HEK293 (cell line): ENCODE data around the gene KCNJ16.

ENCODE experiments used
- CTCF ChIA-PET: fragments of 350-600 bp; formaldehyde crosslinking; extraction: SDS; loops from one replicate; lab custom pipeline; 2021; ENCODE audit warnings: antibody characterized with exemption; lab: Yijun Ruan, JAX
- POLR2A ChIA-PET: fragments of 300-600 bp; formaldehyde crosslinking; extraction: SDS; loops from one replicate; lab custom pipeline; 2020; ENCODE audit warnings: antibody characterized with exemption, inconsistent platforms; lab: Yijun Ruan, JAX
- H3K27ac ChIP-seq: fragments of 200-500 bp; sonication (Bioruptor generic); 2 replicates; pipeline ENCODE4 v1.5.1; 2014; ENCODE audit warnings: low read depth, low read length, control low read depth, inconsistent platforms; ENCODE audit errors: extremely low read depth
- H3K36me3 ChIP-seq, 2 experiments: fragments of 200-500 bp in 1 of 2; sonication (Bioruptor generic) in 1 of 2; 1 replicate in 1 of 2; 2 replicates in 1 of 2; pipeline ENCODE4 v1.5.1; 2014 to 2017; ENCODE audit warnings: inconsistent platforms in 2 of 2, low read length in 2 of 2; ENCODE audit not compliant: control insufficient read depth in 2 of 2, insufficient read depth in 1 of 2
- H3K4me1 ChIP-seq: fragments of 200-500 bp; sonication (Bioruptor generic); 2 replicates; pipeline ENCODE4 v1.5.1; 2014; ENCODE audit warnings: mild to moderate bottlenecking, low read length, inconsistent platforms; ENCODE audit not compliant: control insufficient read depth, insufficient read depth
- H3K4me3 ChIP-seq: 2 replicates; pipeline ENCODE4 v1.5.1; 2011; ENCODE audit warnings: low read depth, mild to moderate bottlenecking, control low read depth, low read length, moderate library complexity
- H3K9me3 ChIP-seq: fragments of 200-500 bp; sonication (Bioruptor generic); 2 replicates; pipeline ENCODE4 v1.5.1; 2014; ENCODE audit warnings: low read depth, low read length, inconsistent platforms; ENCODE audit not compliant: control insufficient read depth, insufficient read depth
- FEZF1 ChIP-seq: fragments of 450-650 bp; formaldehyde crosslinking; IDR thresholded peaks from 2 replicates; pipeline ENCODE4 v1.5.1; 2016; ENCODE audit warnings: missing biosample characterization, missing genetic modification characterization
- GLIS1 ChIP-seq: fragments of 450-650 bp; formaldehyde crosslinking; IDR thresholded peaks from 2 replicates; pipeline ENCODE4 v1.5.1; 2016; ENCODE audit warnings: missing biosample characterization, missing genetic modification characterization
- KLF1 ChIP-seq: fragments of 450-650 bp; formaldehyde crosslinking; IDR thresholded peaks from 2 replicates; pipeline ENCODE4 v1.5.1; 2016; ENCODE audit warnings: missing biosample characterization, missing genetic modification characterization
- SP7 ChIP-seq: fragments of 450-650 bp; formaldehyde crosslinking; IDR thresholded peaks from 2 replicates; pipeline ENCODE4 v1.5.1; 2016; ENCODE audit warnings: missing biosample characterization, missing genetic modification characterization
- ZBTB17 ChIP-seq: fragments of 450-650 bp; formaldehyde crosslinking; IDR thresholded peaks from 2 replicates; pipeline ENCODE4 v1.5.1; 2016; ENCODE audit warnings: missing biosample characterization, missing genetic modification characterization
- ZBTB20 ChIP-seq: fragments of 450-650 bp; formaldehyde crosslinking; IDR thresholded peaks from 2 replicates; pipeline ENCODE4 v1.5.1; 2016; ENCODE audit warnings: missing biosample characterization, missing genetic modification characterization
- ZNF121 ChIP-seq: fragments of 450-650 bp; formaldehyde crosslinking; IDR thresholded peaks from 2 replicates; pipeline ENCODE4 v1.5.1; 2016; ENCODE audit warnings: missing biosample characterization, missing genetic modification characterization
- ZNF169 ChIP-seq: fragments of 450-650 bp; formaldehyde crosslinking; IDR thresholded peaks from 2 replicates; pipeline ENCODE4 v1.5.1; 2016; ENCODE audit warnings: missing biosample characterization, missing genetic modification characterization
- ZNF23 ChIP-seq: fragments of 450-650 bp; formaldehyde crosslinking; IDR thresholded peaks from 2 replicates; pipeline ENCODE4 v1.5.1; 2016; ENCODE audit warnings: missing biosample characterization, missing genetic modification characterization, borderline replicate concordance
- ZNF366 ChIP-seq: fragments of 450-650 bp; formaldehyde crosslinking; conservative IDR thresholded peaks from 2 replicates; pipeline ENCODE4 v1.5.1; 2016; ENCODE audit warnings: missing biosample characterization, missing genetic modification characterization
- ZNF391 ChIP-seq: fragments of 450-650 bp; formaldehyde crosslinking; IDR thresholded peaks from 2 replicates; pipeline ENCODE4 v1.5.1; 2016; ENCODE audit warnings: low read depth, missing biosample characterization, missing genetic modification characterization, borderline replicate concordance
- ZNF48 ChIP-seq: fragments of 450-650 bp; formaldehyde crosslinking; IDR thresholded peaks from 2 replicates; pipeline ENCODE4 v1.5.1; 2016; ENCODE audit warnings: missing biosample characterization, missing genetic modification characterization
- ZNF510 ChIP-seq: fragments of 450-650 bp; formaldehyde crosslinking; IDR thresholded peaks from 2 replicates; pipeline ENCODE4 v1.5.1; 2018; ENCODE audit warnings: mild to moderate bottlenecking, missing genetic modification characterization, missing biosample characterization; ENCODE audit not compliant: insufficient replicate concordance
- ZNF560 ChIP-seq: fragments of 450-650 bp; formaldehyde crosslinking; IDR thresholded peaks from 2 replicates; pipeline ENCODE4 v1.5.1; 2017; ENCODE audit warnings: missing biosample characterization, missing genetic modification characterization, borderline replicate concordance
- ZNF76 ChIP-seq: fragments of 450-650 bp; formaldehyde crosslinking; IDR thresholded peaks from 2 replicates; pipeline ENCODE4; 2016; ENCODE audit warnings: low read depth, missing biosample characterization, missing genetic modification characterization, borderline replicate concordance
- ZNF791 ChIP-seq: fragments of 450-650 bp; formaldehyde crosslinking; IDR thresholded peaks from 2 replicates; pipeline ENCODE4 v1.5.1; 2016; ENCODE audit warnings: missing biosample characterization, missing genetic modification characterization
- ZNF792 ChIP-seq: fragments of 450-650 bp; formaldehyde crosslinking; IDR thresholded peaks from 2 replicates; pipeline ENCODE4 v1.5.1; 2016; ENCODE audit warnings: missing biosample characterization, missing genetic modification characterization
- ZNF830 ChIP-seq: fragments of 450-650 bp; IDR thresholded peaks from 2 replicates; pipeline ENCODE4 v1.5.0; 2018; ENCODE audit warnings: missing biosample characterization, missing genetic modification characterization, low read depth, mild to moderate bottlenecking, moderate library complexity
- TF ChIP-seq, protein P1 (sequence below): fragments of 450-650 bp; formaldehyde crosslinking; IDR thresholded peaks from 2 replicates; pipeline ENCODE4 v1.5.1; 2017; ENCODE audit warnings: missing biosample characterization, missing genetic modification characterization
- TF ChIP-seq, protein P2 (sequence below): fragments of 450-650 bp; formaldehyde crosslinking; IDR thresholded peaks from 2 replicates; pipeline ENCODE4 v1.5.1; 2016; ENCODE audit warnings: missing biosample characterization, missing genetic modification characterization
- TF ChIP-seq, protein P3 (sequence below): fragments of 450-650 bp; formaldehyde crosslinking; IDR thresholded peaks from 2 replicates; pipeline ENCODE4; 2016; ENCODE audit warnings: missing biosample characterization, missing genetic modification characterization
- TF ChIP-seq, protein P4 (sequence below): fragments of 450-650 bp; formaldehyde crosslinking; IDR thresholded peaks from 2 replicates; pipeline ENCODE4 v1.5.1; 2016; ENCODE audit warnings: missing biosample characterization, missing genetic modification characterization

KCNJ16 gene

DNA sequence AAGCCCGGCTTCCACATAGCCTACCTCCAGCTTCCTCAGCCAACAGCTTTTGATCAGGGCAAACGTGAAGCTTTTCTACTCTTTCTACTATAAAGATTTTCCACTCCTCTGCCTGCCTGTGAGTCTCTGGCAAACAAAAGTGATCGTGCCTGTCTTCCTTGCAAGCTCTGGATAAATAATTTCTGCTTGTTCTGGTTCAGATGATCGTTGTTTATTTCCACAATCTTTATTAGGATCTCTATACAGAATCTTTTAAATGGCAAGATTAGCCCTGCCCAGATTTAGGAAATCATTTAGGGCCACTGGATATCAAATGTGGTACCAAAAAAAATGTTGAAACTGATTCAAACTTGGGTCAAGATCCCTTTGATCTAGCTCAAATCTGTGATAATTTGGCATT lies 20.4 kb downstream of the KCNJ16 start:
- 0 out of 2 replicates have a peak, but pooled peaks cover 6% of the 10 kb centered on the region for H3K4me1 ChIP-seq
- H3K36me3 ChIP-seq, result no peaks in the 10 kb centered on the region
- TF ChIP-seq SP7 (tag by site-specific recombination) (no peak), ZNF510 (no peak)
- TF ChIP-seq, protein P1, sequence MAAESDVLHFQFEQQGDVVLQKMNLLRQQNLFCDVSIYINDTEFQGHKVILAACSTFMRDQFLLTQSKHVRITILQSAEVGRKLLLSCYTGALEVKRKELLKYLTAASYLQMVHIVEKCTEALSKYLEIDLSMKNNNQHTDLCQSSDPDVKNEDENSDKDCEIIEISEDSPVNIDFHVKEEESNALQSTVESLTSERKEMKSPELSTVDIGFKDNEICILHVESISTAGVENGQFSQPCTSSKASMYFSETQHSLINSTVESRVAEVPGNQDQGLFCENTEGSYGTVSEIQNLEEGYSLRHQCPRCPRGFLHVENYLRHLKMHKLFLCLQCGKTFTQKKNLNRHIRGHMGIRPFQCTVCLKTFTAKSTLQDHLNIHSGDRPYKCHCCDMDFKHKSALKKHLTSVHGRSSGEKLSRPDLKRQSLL (tag by site-specific recombination), result no peak
- ChIA-PET CTCF (interaction anchor here (0.6 to 0.7 kb wide), 2 partner anchors 8 to 526 kb away, joined by 3 read pairs; no protein-coding TSS in a partner anchor), POLR2A (interaction anchor here (0.6 kb wide), 1 partner anchor 53 kb away, joined by 4 read pairs; no protein-coding TSS in a partner anchor)
- H3K4me3 ChIP-seq, result no peak overlapping the region
- H3K27ac ChIP-seq, result no peak overlapping the region
- H3K9me3 ChIP-seq, result no peaks in the 10 kb centered on the region

DNA sequence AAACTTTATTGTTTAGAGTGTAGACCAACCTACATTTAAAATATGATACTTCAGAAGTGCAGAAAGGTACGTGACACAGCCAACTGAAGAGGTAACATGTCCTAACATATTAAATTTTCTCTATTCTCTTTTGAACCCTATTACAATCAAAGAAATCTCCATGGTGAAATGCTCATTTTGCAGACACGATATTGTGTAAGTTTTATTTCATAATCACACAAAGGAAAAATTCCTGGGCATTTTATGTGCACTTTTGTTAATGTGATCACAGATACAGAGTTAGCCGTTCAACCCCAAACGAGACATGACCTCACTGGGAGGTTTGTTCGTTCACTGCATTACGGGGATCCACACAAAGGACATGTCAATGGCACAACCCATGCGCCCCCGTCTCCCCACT lies 21.8 kb downstream of the KCNJ16 start:
- H3K9me3 ChIP-seq, result no peaks in the 10 kb centered on the region
- no peak overlapping the region for H3K27ac ChIP-seq
- ChIA-PET CTCF (interaction anchor here (1.0 kb wide), 1 partner anchor 71 kb away, joined by 4 read pairs; no protein-coding TSS in a partner anchor), POLR2A (no interaction called here)
- H3K4me3 ChIP-seq, result no peak overlapping the region
- TF ChIP-seq ZNF23 (tag by site-specific recombination), result no peak
- TF ChIP-seq ZNF366 (tag by site-specific recombination), result no peak
- TF ChIP-seq, protein P2, sequence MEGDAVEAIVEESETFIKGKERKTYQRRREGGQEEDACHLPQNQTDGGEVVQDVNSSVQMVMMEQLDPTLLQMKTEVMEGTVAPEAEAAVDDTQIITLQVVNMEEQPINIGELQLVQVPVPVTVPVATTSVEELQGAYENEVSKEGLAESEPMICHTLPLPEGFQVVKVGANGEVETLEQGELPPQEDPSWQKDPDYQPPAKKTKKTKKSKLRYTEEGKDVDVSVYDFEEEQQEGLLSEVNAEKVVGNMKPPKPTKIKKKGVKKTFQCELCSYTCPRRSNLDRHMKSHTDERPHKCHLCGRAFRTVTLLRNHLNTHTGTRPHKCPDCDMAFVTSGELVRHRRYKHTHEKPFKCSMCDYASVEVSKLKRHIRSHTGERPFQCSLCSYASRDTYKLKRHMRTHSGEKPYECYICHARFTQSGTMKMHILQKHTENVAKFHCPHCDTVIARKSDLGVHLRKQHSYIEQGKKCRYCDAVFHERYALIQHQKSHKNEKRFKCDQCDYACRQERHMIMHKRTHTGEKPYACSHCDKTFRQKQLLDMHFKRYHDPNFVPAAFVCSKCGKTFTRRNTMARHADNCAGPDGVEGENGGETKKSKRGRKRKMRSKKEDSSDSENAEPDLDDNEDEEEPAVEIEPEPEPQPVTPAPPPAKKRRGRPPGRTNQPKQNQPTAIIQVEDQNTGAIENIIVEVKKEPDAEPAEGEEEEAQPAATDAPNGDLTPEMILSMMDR (tag by site-specific recombination), result no peak
- no peak for TF ChIP-seq ZNF830 (tag by site-specific recombination)
- no peak for TF ChIP-seq ZNF48 (tag by site-specific recombination)
- TF ChIP-seq FEZF1 (tag by site-specific recombination), result no peak
- TF ChIP-seq ZBTB17 (tag by site-specific recombination), result no peak
- TF ChIP-seq, protein P3, sequence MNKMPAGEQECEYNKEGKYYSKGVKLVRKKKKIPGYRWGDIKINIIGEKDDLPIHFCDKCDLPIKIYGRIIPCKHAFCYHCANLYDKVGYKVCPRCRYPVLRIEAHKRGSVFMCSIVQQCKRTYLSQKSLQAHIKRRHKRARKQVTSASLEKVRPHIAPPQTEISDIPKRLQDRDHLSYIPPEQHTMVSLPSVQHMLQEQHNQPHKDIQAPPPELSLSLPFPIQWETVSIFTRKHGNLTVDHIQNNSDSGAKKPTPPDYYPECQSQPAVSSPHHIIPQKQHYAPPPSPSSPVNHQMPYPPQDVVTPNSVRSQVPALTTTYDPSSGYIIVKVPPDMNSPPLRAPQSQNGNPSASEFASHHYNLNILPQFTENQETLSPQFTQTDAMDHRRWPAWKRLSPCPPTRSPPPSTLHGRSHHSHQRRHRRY (tag by site-specific recombination), result no peak
- no peak for TF ChIP-seq ZNF76 (tag by site-specific recombination)
- no peak for TF ChIP-seq ZNF169 (tag by site-specific recombination)
- no peak for TF ChIP-seq ZNF391 (tag by site-specific recombination)
- no peak for TF ChIP-seq ZNF792 (tag by site-specific recombination)
- TF ChIP-seq, protein P4, sequence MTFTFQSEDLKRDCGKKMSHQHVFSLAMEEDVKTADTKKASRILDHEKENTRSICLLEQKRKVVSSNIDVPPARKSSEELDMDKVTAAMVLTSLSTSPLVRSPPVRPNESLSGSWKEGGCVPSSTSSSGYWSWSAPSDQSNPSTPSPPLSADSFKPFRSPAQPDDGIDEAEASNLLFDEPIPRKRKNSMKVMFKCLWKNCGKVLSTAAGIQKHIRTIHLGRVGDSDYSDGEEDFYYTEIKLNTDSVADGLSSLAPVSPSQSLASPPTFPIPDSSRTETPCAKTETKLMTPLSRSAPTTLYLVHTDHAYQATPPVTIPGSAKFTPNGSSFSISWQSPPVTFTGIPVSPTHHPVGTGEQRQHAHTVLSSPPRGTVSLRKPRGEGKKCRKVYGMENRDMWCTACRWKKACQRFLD, result no peak
- TF ChIP-seq GLIS1 (tag by site-specific recombination), result no peak
- TF ChIP-seq ZNF791 (tag by site-specific recombination), result no peak
- no peak for TF ChIP-seq ZBTB20
- TF ChIP-seq ZNF121 (tag by site-specific recombination), result no peak
- TF ChIP-seq ZNF560, result no peak
- no peak for TF ChIP-seq KLF1 (tag by site-specific recombination)
- TF ChIP-seq, all 188 proteins: peak for 0
- H3K4me1 ChIP-seq, result no peaks in the 10 kb centered on the region
- H3K36me3 ChIP-seq, result no peaks in the 10 kb centered on the region
